Naive thymus-derived CD4-positive, alpha-beta T cell (primary cell): ENCODE data around the gene ABHD4. TPM values are rescaled to one million over a fixed set of nuclear protein-coding genes. Genes with fewer than 3 reads are reported as not detected.

Experiments used
- ATAC-seq: fragments of 150-1000 bp; cut with Tn5 transposase; 2 replicates; pipeline ENCODE4 v1.10.0; 2021; ENCODE audit warnings: mild to moderate bottlenecking, moderate library complexity
- CTCF ChIA-PET: fragments of 350-600 bp; sonication (Branson Sonifier 250); formaldehyde crosslinking; loops from one replicate; lab custom pipeline; 2021; ENCODE audit warnings: antibody characterized with exemption; lab: Charles Lee
- POLR2A ChIA-PET: fragments of 350-600 bp; sonication (Branson Sonifier 250); formaldehyde crosslinking; loops from one replicate; lab custom pipeline; 2021; ENCODE audit warnings: antibody characterized with exemption, inconsistent platforms; lab: Charles Lee
- DNase-seq, 9 donors: peaks; one replicate each; pipeline versions ENCODE4 v3.0.0 to v3.0.0-alpha.2; 2020 to 2022; ENCODE audit warnings: mixed read lengths in 1 of 9
- H3K27ac ChIP-seq: one replicate; pipeline ENCODE4 v1.7.0; 2013; ENCODE audit warnings: mild to moderate bottlenecking, low read depth, low read length, moderate library complexity
- H3K27me3 ChIP-seq, 2 donors: one replicate each; pipeline ENCODE4 v1.7.0; 2013; ENCODE audit warnings: low read length in 2 of 2, mild to moderate bottlenecking in 2 of 2, moderate library complexity in 2 of 2; ENCODE audit not compliant: control insufficient read depth in 2 of 2, insufficient read depth in 2 of 2
- H3K36me3 ChIP-seq, 3 experiments: 1 replicate in 2 of 3; 2 replicates in 1 of 3; pipeline ENCODE4 v1.7.0; 2013; ENCODE audit warnings: low read length in 3 of 3, mild to moderate bottlenecking in 3 of 3, moderate library complexity in 1 of 3; ENCODE audit not compliant: insufficient read depth in 3 of 3, control insufficient read depth in 2 of 3
- H3K4me1 ChIP-seq, 2 donors: one replicate each; pipeline ENCODE4 v1.7.0; 2013; ENCODE audit warnings: low read length in 2 of 2, mild to moderate bottlenecking in 2 of 2, moderate library complexity in 1 of 2; ENCODE audit not compliant: control insufficient read depth in 2 of 2, insufficient read depth in 2 of 2
- H3K4me3 ChIP-seq: 2 replicates; pipeline ENCODE4 v1.7.0; 2013; ENCODE audit warnings: mild to moderate bottlenecking, low read length
- H3K9me3 ChIP-seq, 3 experiments: 1 replicate in 2 of 3; 2 replicates in 1 of 3; pipeline ENCODE4 v1.7.0; 2013; ENCODE audit warnings: low read length in 3 of 3; ENCODE audit not compliant: control insufficient read depth in 2 of 3
- H3K27ac Mint-ChIP-seq, 9 donors: one replicate each; pipeline ENCODE4 v1.8.0; 2020 to 2022; ENCODE audit warnings: mixed read lengths in 9 of 9, mild to moderate bottlenecking in 8 of 9, moderate library complexity in 5 of 9, inconsistent platforms in 2 of 9
- H3K27me3 Mint-ChIP-seq, 5 donors: one replicate each; pipeline ENCODE4 v1.8.0; 2021 to 2022; ENCODE audit warnings: mixed read lengths in 5 of 5, mild to moderate bottlenecking in 1 of 5
- H3K36me3 Mint-ChIP-seq, 5 donors: one replicate each; pipeline ENCODE4 v1.8.0; 2020 to 2022; ENCODE audit warnings: mixed read lengths in 5 of 5, mild to moderate bottlenecking in 3 of 5, inconsistent platforms in 1 of 5
- H3K4me1 Mint-ChIP-seq, 7 donors: one replicate each; pipeline ENCODE4 v1.8.0; 2020 to 2022; ENCODE audit warnings: mixed read lengths in 7 of 7, mild to moderate bottlenecking in 3 of 7, inconsistent platforms in 1 of 7
- H3K4me3 Mint-ChIP-seq, 10 donors: one replicate each; pipeline ENCODE4 v1.8.0; 2020 to 2022; ENCODE audit warnings: mild to moderate bottlenecking in 10 of 10, mixed read lengths in 10 of 10, moderate library complexity in 6 of 10, inconsistent platforms in 2 of 10
- H3K9me3 Mint-ChIP-seq, 11 donors: one replicate each; pipeline ENCODE4 v1.8.0; 2020 to 2022; ENCODE audit warnings: mixed read lengths in 11 of 11, mild to moderate bottlenecking in 4 of 11, inconsistent platforms in 1 of 11, moderate library complexity in 1 of 11
- intact Hi-C, 2 donors: fragments of 100-400 bp; cut with micrococcal nuclease; formaldehyde crosslinking; loops; one replicate each; pipeline ENCODE4 v1.15.1; 2023
- polyA plus RNA-seq, 2 donors: library from polyadenylated mRNA; unstranded; fragments of 300-500 nt; fragmentation: Illumina TruSeq; gene quantifications; one replicate each; pipeline ENCODE4 v1.2.3, GENCODE V29; 2021
- total RNA-seq, 6 experiments: library from RNA in 5 of 6; stranded (reverse) in 5 of 6; gene quantifications; 1 replicate in 5 of 6; 2 replicates in 1 of 6; pipeline ENCODE4 v1.2.3 and lab custom pipeline; 2021 to 2026

Gene ABHD4
- total and polyA plus RNA-seq, 7 experiments from 2014 or later: 6.7 to 16.3 (median 14.4) TPM

- peaks cover 0 to 11% (median 0%) of the 10 kb centered on the region in 11 donors for H3K9me3 Mint-ChIP-seq
- H3K4me1 Mint-ChIP-seq: peaks cover 68 to 95% (median 92%) of the 10 kb centered on the region in 7 donors
- H3K4me1 ChIP-seq: peaks cover 89 to 92% of the 10 kb centered on the region in 2 donors
- peak overlapping the region; percentile 40 for H3K4me3 ChIP-seq
- H3K36me3 Mint-ChIP-seq: peaks cover 16 to 39% (median 23%) of the 10 kb centered on the region in 5 donors
- ATAC-seq (peak; percentile 4), DNase-seq (peak in 4 of 9 donors; percentile 48 to 80 (median 62))
- POLR2A ChIA-PET: interaction anchor here (0.6 to 13.3 kb wide), 60 partner anchors 8 to 1711 kb away, joined by 3 to 709 read pairs (median 5); partner anchors contain the start of genes DAD1, MRPL52, OXA1L and PRMT5
- peak overlapping the region; percentile 94 to 99 (median 99) for H3K27ac Mint-ChIP-seq
- peak overlapping the region; percentile 67 to 95 (median 88) for H3K4me3 Mint-ChIP-seq
- intact Hi-C loops: loop anchor here (1.0 to 10.0 kb wide), 36 partner anchors 7 to 913 kb away; partner anchors contain the start of genes DAD1 (in 1 of the 2), LRP10 (in 1 of the 2) and RBM23 (in 1 of the 2)
- peaks cover 0 to 4% (median 0%) of the 10 kb centered on the region in 5 donors for H3K27me3 Mint-ChIP-seq
- CTCF ChIA-PET: interaction anchor here (0.6 to 8.6 kb wide), 34 partner anchors 9 to 709 kb away, joined by 3 to 385 read pairs (median 4); partner anchors contain the start of gene DAD1
- no peaks in the 10 kb centered on the region for H3K27me3 ChIP-seq
- peak overlapping the region; percentile 96 for H3K27ac ChIP-seq
- H3K9me3 ChIP-seq: no peaks in the 10 kb centered on the region
- H3K36me3 ChIP-seq: peaks cover 20 to 25% (median 20%) of the 10 kb centered on the region in 3 experiments
Measured at GRCh38 chr14:22555384-22556011, 42.6 kb upstream of the ABHD4 start.

GRCh38 chr14:22556021-22556989 is 41.8 kb upstream of the ABHD4 start:
- Mint-ChIP-seq H3K4me1 (peaks cover 64 to 95% (median 92%) of the 10 kb centered on the region in 7 donors), H3K4me3 (peak overlapping the region; percentile 67 to 95 (median 88)), H3K27ac (peak overlapping the region; percentile 94 to 99 (median 99)), H3K27me3 (peaks cover 0 to 4% (median 0%) of the 10 kb centered on the region in 5 donors), H3K36me3 (peaks cover 9 to 31% (median 15%) of the 10 kb centered on the region in 5 donors), H3K9me3 (peaks cover 0 to 11% (median 0%) of the 10 kb centered on the region in 11 donors)
- POLR2A ChIA-PET: interaction anchor here (0.6 to 13.3 kb wide), 71 partner anchors 7 to 1710 kb away, joined by 3 to 709 read pairs (median 4); partner anchors contain the start of genes DAD1, MRPL52, OXA1L and PRMT5
- H3K4me3 ChIP-seq: peak overlapping the region; percentile 65
- peaks cover 89 to 92% of the 10 kb centered on the region in 2 donors for H3K4me1 ChIP-seq
- ATAC-seq (peak; percentile 81), DNase-seq (peak; percentile 73 to 100 (median 99))
- H3K36me3 ChIP-seq: peaks cover 12 to 17% (median 12%) of the 10 kb centered on the region in 3 experiments
- no peaks in the 10 kb centered on the region for H3K9me3 ChIP-seq
- intact Hi-C loops: loop anchor here (1.0 to 10.0 kb wide), 34 partner anchors 8 to 914 kb away; partner anchors contain the start of genes DAD1 (in 1 of the 2), LRP10 (in 1 of the 2) and RBM23 (in 1 of the 2)
- CTCF ChIA-PET: interaction anchor here (0.5 to 8.6 kb wide), 50 partner anchors 10 to 846 kb away, joined by 3 to 385 read pairs (median 4); partner anchors contain the start of gene DAD1
- H3K27me3 ChIP-seq: no peaks in the 10 kb centered on the region
- H3K27ac ChIP-seq: peak overlapping the region; percentile 96

GRCh38 chr14:22556990-22557623 is 41.0 kb upstream of the ABHD4 start:
- peak overlapping the region; percentile 67 to 95 (median 88) for H3K4me3 Mint-ChIP-seq

GRCh38 chr14:22557846-22558220 is 40.3 kb upstream of the ABHD4 start:
- H3K4me3 Mint-ChIP-seq: peak overlapping the region; percentile 67 to 95 (median 88)
- H3K4me1 ChIP-seq: peaks cover 87 to 90% of the 10 kb centered on the region in 2 donors
- no peaks in the 10 kb centered on the region for H3K27me3 ChIP-seq
- H3K9me3 ChIP-seq: no peaks in the 10 kb centered on the region
- peaks cover 0 to 11% (median 0%) of the 10 kb centered on the region in 11 donors for H3K9me3 Mint-ChIP-seq
- H3K36me3 ChIP-seq: peaks cover 0 to 1% (median 0%) of the 10 kb centered on the region in 3 experiments
- peaks cover 0 to 4% (median 0%) of the 10 kb centered on the region in 5 donors for H3K27me3 Mint-ChIP-seq
- peak overlapping the region; percentile 65 for H3K4me3 ChIP-seq
- DNase-seq (no peak), ATAC-seq (no peak)
- peak overlapping the region; percentile 96 for H3K27ac ChIP-seq
- intact Hi-C loops: loop anchor here (1.0 to 10.0 kb wide), 22 partner anchors 12 to 916 kb away; no protein-coding TSS in a partner anchor
- CTCF ChIA-PET: interaction anchor here (0.8 to 8.6 kb wide), 6 partner anchors 12 to 561 kb away, joined by 3 to 385 read pairs (median 4); partner anchors contain the start of gene DAD1
- peaks cover 0 to 20% (median 2%) of the 10 kb centered on the region in 5 donors for H3K36me3 Mint-ChIP-seq
- POLR2A ChIA-PET: interaction anchor here (0.7 to 5.2 kb wide), 6 partner anchors 12 to 644 kb away, joined by 3 to 174 read pairs (median 3); no protein-coding TSS in a partner anchor
- H3K4me1 Mint-ChIP-seq: peaks cover 59 to 95% (median 90%) of the 10 kb centered on the region in 7 donors
- peak overlapping the region; percentile 94 to 99 (median 99) for H3K27ac Mint-ChIP-seq

More at GRCh38 chr14:22556990-22557623, 41.0 kb upstream of the ABHD4 start:
- peak; percentile 84 to 97 (median 93) for DNase-seq
- Mint-ChIP-seq H3K36me3 (peaks cover under 1 to 24% (median 7%) of the 10 kb centered on the region in 5 donors), H3K9me3 (peaks cover 0 to 11% (median 0%) of the 10 kb centered on the region in 11 donors), H3K27me3 (peaks cover 0 to 4% (median 0%) of the 10 kb centered on the region in 5 donors), H3K4me1 (peaks cover 62 to 95% (median 92%) of the 10 kb centered on the region in 7 donors), H3K27ac (peak overlapping the region; percentile 94 to 99 (median 99))
- ChIA-PET CTCF (interaction anchor here (0.5 to 8.6 kb wide), 38 partner anchors 11 to 847 kb away, joined by 3 to 385 read pairs (median 4); partner anchors contain the start of gene DAD1), POLR2A (interaction anchor here (0.6 to 13.3 kb wide), 45 partner anchors 11 to 845 kb away, joined by 3 to 709 read pairs (median 5); partner anchors contain the start of genes DAD1, OXA1L and PRMT5)
- intact Hi-C loops: loop anchor here (1.0 to 10.0 kb wide), 42 partner anchors 9 to 915 kb away; partner anchors contain the start of genes DAD1 (in 1 of the 2), LRP10 (in 1 of the 2) and RBM23 (in 1 of the 2)
- no peaks in the 10 kb centered on the region for H3K27me3 ChIP-seq
- peaks cover 4 to 9% (median 4%) of the 10 kb centered on the region in 3 experiments for H3K36me3 ChIP-seq
- peak overlapping the region; percentile 96 for H3K27ac ChIP-seq
- no peaks in the 10 kb centered on the region for H3K9me3 ChIP-seq
- H3K4me1 ChIP-seq: peaks cover 87 to 90% of the 10 kb centered on the region in 2 donors
- peak overlapping the region; percentile 65 for H3K4me3 ChIP-seq
- ATAC-seq: peak; percentile 48
